Esophagus (tissue), 2 donors: ENCODE data around the gene SEPSECS. TPM values are rescaled to one million over a fixed set of nuclear protein-coding genes. Genes with fewer than 3 reads are reported as not detected.

Source experiments
- H3K27ac ChIP-seq, 2 donors: one replicate each; pipeline ENCODE4 v1.5.1; 2013; ENCODE audit warnings: low read depth in 2 of 2, mild to moderate bottlenecking in 2 of 2, inconsistent platforms in 1 of 2, low read length in 1 of 2, moderate library complexity in 1 of 2
- H3K27me3 ChIP-seq, 2 donors: one replicate each; pipeline ENCODE4 v1.6.1; 2013; ENCODE audit warnings: low read length in 2 of 2, control low read depth in 1 of 2, mild to moderate bottlenecking in 1 of 2; ENCODE audit not compliant: insufficient read depth in 2 of 2, control insufficient read depth in 1 of 2
- H3K36me3 ChIP-seq, 2 donors: one replicate each; pipeline ENCODE4 v1.6.1; 2013; ENCODE audit warnings: low read length in 1 of 2; ENCODE audit not compliant: control insufficient read depth in 2 of 2, insufficient read depth in 2 of 2
- H3K4me1 ChIP-seq, 2 donors: one replicate each; pipeline ENCODE4 v1.6.1; 2013; ENCODE audit warnings: low read length in 1 of 2; ENCODE audit not compliant: control insufficient read depth in 2 of 2, insufficient read depth in 2 of 2
- H3K4me3 ChIP-seq, 2 donors: one replicate each; pipeline ENCODE4 v1.5.1; 2013; ENCODE audit warnings: low read length in 2 of 2, mild to moderate bottlenecking in 2 of 2, low read depth in 1 of 2, moderate library complexity in 1 of 2
- H3K9me3 ChIP-seq, 2 donors: one replicate each; pipeline ENCODE4 v1.6.1; 2013; ENCODE audit warnings: mild to moderate bottlenecking in 2 of 2, low read depth in 1 of 2, low read length in 1 of 2, moderate library complexity in 1 of 2; ENCODE audit not compliant: control insufficient read depth in 2 of 2, insufficient read depth in 1 of 2
- WGBS, 2 donors: extraction: QIAGEN DNeasy Blood & Tissue Kit; methylation state at CpG; one replicate each; pipeline ENCODE4 v1.1.7; 2013; 5-methylcytosine and 5-hydroxymethylcytosine counted together
- polyA plus RNA-seq, 2 donors: library from polyadenylated mRNA; stranded (reverse); fragments of 200-250 nt; gene quantifications; one replicate each; pipeline ENCODE4 v1.2.3, GENCODE V29; 2013
- donor health status: healthy with polysubstance abuse.
- donor health status: Bipolar disorder and iron deficiency.

The SEPSECS gene
- polyA plus RNA-seq, 2 donors, result 2.2 to 3.9 TPM

- Histone ChIP-seq H3K36me3 (no peaks in the 10 kb centered on the region), H3K4me3 (no peak overlapping the region), H3K9me3 (peaks cover 0 to 5% of the 10 kb centered on the region in 2 donors), H3K27me3 (no peaks in the 10 kb centered on the region), H3K4me1 (no peaks in the 10 kb centered on the region), H3K27ac (no peak overlapping the region)
- WGBS, 2 donors, result 94 to 96% methylated on average over 14 of the region's 14 CpGs
Observed at GRCh38 chr4:25106363-25107151, 53.7 kb downstream of the SEPSECS start.

GRCh38 chr4:25104591-25104990, 55.7 kb downstream of the SEPSECS start:
- Histone ChIP-seq H3K4me1 (no peaks in the 10 kb centered on the region), H3K27me3 (no peaks in the 10 kb centered on the region), H3K4me3 (no peak overlapping the region), H3K27ac (no peak overlapping the region), H3K36me3 (no peaks in the 10 kb centered on the region), H3K9me3 (peaks cover 0 to 5% of the 10 kb centered on the region in 2 donors)
- WGBS, 2 donors, result 72 to 74% methylated on average over 3 of the region's 3 CpGs

- H3K27ac ChIP-seq, result no peak overlapping the region
Observed at GRCh38 chr4:25103418-25103817, 56.8 kb downstream of the SEPSECS start.

GRCh38 chr4:25101836-25102235, 58.4 kb downstream of the SEPSECS start:
- Histone ChIP-seq H3K27me3 (no peaks in the 10 kb centered on the region), H3K4me3 (no peak overlapping the region), H3K4me1 (peaks cover 0 to 3% of the 10 kb centered on the region in 2 donors), H3K27ac (no peak overlapping the region), H3K36me3 (no peaks in the 10 kb centered on the region), H3K9me3 (peaks cover 0 to 5% of the 10 kb centered on the region in 2 donors)
- 93 to 95% methylated on average over 5 of the region's 5 CpGs for WGBS, 2 donors

More at GRCh38 chr4:25103418-25103817, 56.8 kb downstream of the SEPSECS start:
- H3K27me3 ChIP-seq, result no peaks in the 10 kb centered on the region
- WGBS, 2 donors, result 52 to 54% methylated on average over 4 of the region's 4 CpGs
- peaks cover 0 to 3% of the 10 kb centered on the region in 2 donors for H3K4me1 ChIP-seq
- H3K36me3 ChIP-seq, result no peaks in the 10 kb centered on the region
- no peak overlapping the region for H3K4me3 ChIP-seq
- H3K9me3 ChIP-seq, result peaks cover 0 to 5% of the 10 kb centered on the region in 2 donors

- Histone ChIP-seq H3K27me3 (no peaks in the 10 kb centered on the region), H3K36me3 (no peaks in the 10 kb centered on the region), H3K9me3 (peaks cover 0 to 5% of the 10 kb centered on the region in 2 donors), H3K27ac (no peak overlapping the region), H3K4me3 (no peak overlapping the region), H3K4me1 (peaks cover 0 to 3% of the 10 kb centered on the region in 2 donors)
Observed at GRCh38 chr4:25100710-25101109, 59.5 kb downstream of the SEPSECS start.

GRCh38 chr4:25100021-25100555, 60.2 kb downstream of the SEPSECS start:
- Histone ChIP-seq H3K27ac (no peak overlapping the region), H3K9me3 (peaks cover 0 to 5% of the 10 kb centered on the region in 2 donors), H3K4me1 (peaks cover 0 to 3% of the 10 kb centered on the region in 2 donors), H3K36me3 (no peaks in the 10 kb centered on the region), H3K4me3 (no peak overlapping the region), H3K27me3 (no peaks in the 10 kb centered on the region)
- 29 to 31% methylated on average over 4 of the region's 4 CpGs for WGBS, 2 donors

GRCh38 chr4:25098964-25099891, 61.0 kb downstream of the SEPSECS start:
- 36 to 38% methylated on average over 10 of the region's 10 CpGs for WGBS, 2 donors
- Histone ChIP-seq H3K4me3 (no peak overlapping the region), H3K27ac (no peak overlapping the region)

GRCh38 chr4:25096981-25097443, 63.2 kb downstream of the SEPSECS start:
- WGBS, 2 donors, result 78 to 83% methylated on average over 11 of the region's 11 CpGs
- Histone ChIP-seq H3K4me3 (no peak overlapping the region), H3K9me3 (peaks cover 0 to 8% of the 10 kb centered on the region in 2 donors), H3K4me1 (peaks cover 0 to 3% of the 10 kb centered on the region in 2 donors), H3K27me3 (no peaks in the 10 kb centered on the region), H3K27ac (no peak overlapping the region), H3K36me3 (no peaks in the 10 kb centered on the region)

More at GRCh38 chr4:25098964-25099891, 61.0 kb downstream of the SEPSECS start:
- no peaks in the 10 kb centered on the region for H3K36me3 ChIP-seq
- no peaks in the 10 kb centered on the region for H3K27me3 ChIP-seq
- H3K9me3 ChIP-seq, result peaks cover 0 to 5% of the 10 kb centered on the region in 2 donors
- H3K4me1 ChIP-seq, result peaks cover 0 to 3% of the 10 kb centered on the region in 2 donors

GRCh38 chr4:25096251-25096980, 63.8 kb downstream of the SEPSECS start:
- Histone ChIP-seq H3K36me3 (no peaks in the 10 kb centered on the region), H3K4me3 (no peak overlapping the region), H3K27ac (no peak overlapping the region), H3K4me1 (peaks cover 0 to 3% of the 10 kb centered on the region in 2 donors), H3K27me3 (no peaks in the 10 kb centered on the region), H3K9me3 (peaks cover 0 to 4% of the 10 kb centered on the region in 2 donors)
- WGBS, 2 donors, result 91% methylated on average over 23 of the region's 23 CpGs
